Esophagus muscularis mucosa (tissue), 4 donors: Measurements from ENCODE around the gene CMYA5. TPM values are rescaled to one million over a fixed set of nuclear protein-coding genes. Genes with fewer than 3 reads are reported as not detected.
"Not testable (repeated sequence)": the region's sequence is repeated elsewhere in the genome, so short reads cannot be mapped to it uniquely, and the experiment has no call there.

Source experiments
- DNase-seq: peaks from one replicate; pipeline ENCODE4 v3.0.0-alpha.2; 2017; ENCODE audit errors: extremely low spot score
- H3K27ac ChIP-seq, 4 donors: fragments of 200-600 bp; sonication (generic); replicated peaks in 1 of 4; 1 replicate in 3 of 4; 2 replicates in 1 of 4; pipeline ENCODE4 v1.5.1; 2016 to 2019; ENCODE audit warnings: mild to moderate bottlenecking in 1 of 4
- H3K27me3 ChIP-seq, 4 donors: fragments of 200-600 bp; sonication (generic); one replicate each; pipeline versions ENCODE4 v1.5.1 to v1.6.0; 2016 to 2019
- H3K36me3 ChIP-seq, 4 donors: fragments of 200-600 bp; sonication (generic); one replicate each; pipeline ENCODE4 v1.5.1; 2016 to 2019
- H3K4me1 ChIP-seq, 4 donors: fragments of 200-600 bp; sonication (generic); one replicate each; pipeline ENCODE4 v1.5.1; 2016 to 2019
- H3K4me3 ChIP-seq, 4 donors: fragments of 200-600 bp; sonication (generic); 1 replicate in 2 of 4; 2 replicates in 2 of 4; pipeline ENCODE4 v1.5.1; 2016 to 2019; ENCODE audit warnings: mild to moderate bottlenecking in 4 of 4, moderate library complexity in 1 of 4
- H3K9me3 ChIP-seq, 4 donors: fragments of 200-600 bp; sonication (generic); 1 replicate in 3 of 4; 2 replicates in 1 of 4; pipeline ENCODE4 v1.5.1; 2016 to 2019
- CTCF ChIP-seq, 3 experiments: fragments of 200-600 bp in 2 of 3; fragments of 450-650 bp in 1 of 3; sonication (generic) in 2 of 3; IDR thresholded peaks; one replicate each; pipeline ENCODE4 v1.5.1; 2017 to 2019; ENCODE audit warnings: antibody characterized with exemption in 3 of 3, mild to moderate bottlenecking in 2 of 3, moderate library complexity in 1 of 3
- EP300 ChIP-seq: sonication (generic); formaldehyde crosslinking; IDR thresholded peaks from one replicate; pipeline ENCODE4 v1.6.1; 2017; ENCODE audit warnings: antibody characterized with exemption
- POLR2A ChIP-seq: fragments of 450-650 bp; IDR thresholded peaks from one replicate; pipeline ENCODE4 v1.6.1; 2017; ENCODE audit warnings: antibody characterized with exemption, moderate library complexity, mild to moderate bottlenecking, low read depth
- POLR2AphosphoS5 ChIP-seq, 2 donors: sonication (generic); formaldehyde crosslinking; IDR thresholded peaks; one replicate each; pipeline ENCODE4 v1.6.1; 2017; ENCODE audit warnings: antibody characterized with exemption in 2 of 2
- WGBS: methylation state at CpG from one replicate; pipeline ENCODE4 v1.1.5; 2018; 5-methylcytosine and 5-hydroxymethylcytosine counted together
- intact Hi-C: fragments of 100-400 bp; cut with DNase I; formaldehyde crosslinking; loops from one replicate; pipeline ENCODE4 v1.15.1; 2023
- total RNA-seq, 4 donors: library from RNA; depleted of rRNA; stranded (reverse); fragments of >200 nt; gene quantifications; one replicate each; pipeline versions ENCODE4 v1.1.0 to v1.2.1, GENCODE V29; 2016

Gene CMYA5
- total RNA-seq, 4 donors from 2014 or later: 4.2 to 8.4 (median 4.9) TPM

GRCh38 chr5:79653843-79654242, 35.8 kb upstream of the CMYA5 start:
- WGBS: 92% methylated on average over 6 of the region's 6 CpGs
- TF ChIP-seq POLR2AphosphoS5 (IDR thresholded peaks at IDR 0.05) (no peak), EP300 (no peak), CTCF (IDR thresholded peaks at IDR 0.05) (no peak), POLR2A (no peak)
- Histone ChIP-seq H3K27ac (no peak overlapping the region), H3K27me3 (no peaks in the 10 kb centered on the region), H3K4me1 (no peaks in the 10 kb centered on the region), H3K9me3 (no peaks in the 10 kb centered on the region), H3K36me3 (peaks cover 8 to 50% (median 22%) of the 10 kb centered on the region in 4 donors), H3K4me3 (no peak overlapping the region)
- intact Hi-C loops: no loop called here
- no peak for DNase-seq

- WGBS: 80% methylated on average over 3 of the region's 3 CpGs
- H3K4me3 ChIP-seq: no peak overlapping the region
- intact Hi-C loops: no loop called here
- H3K27me3 ChIP-seq: no peaks in the 10 kb centered on the region
- no peak for TF ChIP-seq CTCF (IDR thresholded peaks at IDR 0.05)
- no peak for TF ChIP-seq POLR2AphosphoS5 (IDR thresholded peaks at IDR 0.05)
- TF ChIP-seq EP300: no peak
- TF ChIP-seq POLR2A: no peak
- H3K4me1 ChIP-seq: no peaks in the 10 kb centered on the region
- H3K36me3 ChIP-seq: peaks cover 16 to 47% (median 34%) of the 10 kb centered on the region in 4 donors
- no peak for DNase-seq
- H3K9me3 ChIP-seq: no peaks in the 10 kb centered on the region
- no peak overlapping the region for H3K27ac ChIP-seq
Measured at GRCh38 chr5:79663212-79663611, 26.4 kb upstream of the CMYA5 start.

GRCh38 chr5:79666758-79667157, 22.9 kb upstream of the CMYA5 start:
- Histone ChIP-seq H3K4me1 (no peaks in the 10 kb centered on the region), H3K36me3 (peaks cover 32 to 60% (median 47%) of the 10 kb centered on the region in 4 donors), H3K27ac (no peak overlapping the region), H3K9me3 (no peaks in the 10 kb centered on the region), H3K4me3 (no peak overlapping the region), H3K27me3 (no peaks in the 10 kb centered on the region)
- no peak for TF ChIP-seq EP300
- TF ChIP-seq POLR2AphosphoS5 (IDR thresholded peaks at IDR 0.05): no peak
- TF ChIP-seq POLR2A: no peak
- no peak for TF ChIP-seq CTCF (IDR thresholded peaks at IDR 0.05)
- 99% methylated on average over 3 of the region's 3 CpGs for WGBS
- no peak for DNase-seq
- intact Hi-C loops: no loop called here

- H3K27me3 ChIP-seq: no peaks in the 10 kb centered on the region
- WGBS: 100% methylated on average over 2 of the region's 2 CpGs
- no peaks in the 10 kb centered on the region for H3K4me1 ChIP-seq
- TF ChIP-seq POLR2AphosphoS5 (IDR thresholded peaks at IDR 0.05) (no peak), CTCF (IDR thresholded peaks at IDR 0.05) (no peak), EP300 (no peak), POLR2A (no peak)
- no peak overlapping the region for H3K4me3 ChIP-seq
- no peak overlapping the region for H3K27ac ChIP-seq
- H3K9me3 ChIP-seq: no peaks in the 10 kb centered on the region
- intact Hi-C loops: no loop called here
- peaks cover 30 to 81% (median 40%) of the 10 kb centered on the region in 4 donors for H3K36me3 ChIP-seq
- DNase-seq: no peak
Measured at GRCh38 chr5:79672392-79672791, 17.2 kb upstream of the CMYA5 start.

- H3K27ac ChIP-seq, H3K9me3 ChIP-seq, H3K4me3 ChIP-seq, DNase-seq, H3K27me3 ChIP-seq, intact Hi-C loops, H3K4me1 ChIP-seq: not testable (repeated sequence)
- H3K36me3 ChIP-seq: peaks cover 14 to 79% (median 29%) of the 10 kb centered on the region in 4 donors
- 92% methylated on average over 6 of the region's 6 CpGs for WGBS
Measured at GRCh38 chr5:79676354-79676753, 13.3 kb upstream of the CMYA5 start.

- H3K4me3 ChIP-seq, H3K9me3 ChIP-seq, H3K27me3 ChIP-seq, intact Hi-C loops, H3K27ac ChIP-seq, DNase-seq, H3K4me1 ChIP-seq: not testable (repeated sequence)
- 85% methylated on average over 3 of the region's 3 CpGs for WGBS
- H3K36me3 ChIP-seq: peaks cover 23 to 70% (median 46%) of the 10 kb centered on the region in 4 donors
Measured at GRCh38 chr5:79682102-79682501, 7.5 kb upstream of the CMYA5 start.
